Measurements from ENCODE around the gene PLXNA4. TPM values are rescaled to one million over a fixed set of nuclear protein-coding genes. Genes with fewer than 3 reads are reported as not detected.
"Not testable (repeated sequence)": the region's sequence is repeated elsewhere in the genome, so short reads cannot be mapped to it uniquely, and the experiment has no call there.

The PLXNA4 gene
- total and polyA plus RNA-seq, 8 donors = 0.15 to 12.8 (median 1.6) TPM

- Histone ChIP-seq H3K27ac (no peak overlapping the region), H3K9me3 (no peaks in the 10 kb centered on the region), H3K4me3 (no peak overlapping the region), H3K4me1 (no peaks in the 10 kb centered on the region), H3K36me3 (no peaks in the 10 kb centered on the region), H3K27me3 (peaks cover 0 to 21% (median 3%) of the 10 kb centered on the region in 3 donors)
- TF ChIP-seq EP300 (IDR thresholded peaks at IDR 0.05) (no peak), POLR2AphosphoS5 (IDR thresholded peaks at IDR 0.05) (no peak), POLR2A (IDR thresholded peaks at IDR 0.05) (no peak), CTCF (IDR thresholded peaks at IDR 0.05) (no peak)
- WGBS, 5 donors = 79 to 97% (median 96%) methylated on average over 1 of the region's 1 CpG
- no peak for DNase-seq
- intact Hi-C loops (cut with DNase I; ENCODE audit: low total_unique reads) = no loop called here
Measured at GRCh38 chr7:132596588-132596987, 20.3 kb upstream of the PLXNA4 start.

GRCh38 chr7:132594741-132595140 is 18.5 kb upstream of the PLXNA4 start:
- intact Hi-C loops (cut with DNase I; ENCODE audit: low total_unique reads); H3K4me3 ChIP-seq; H3K27ac ChIP-seq; DNase-seq; H3K36me3 ChIP-seq; H3K9me3 ChIP-seq; H3K4me1 ChIP-seq: not testable (repeated sequence)
- WGBS, 5 donors = 85 to 96% (median 91%) methylated on average over 2 of the region's 2 CpGs
- peaks cover 0 to 18% (median 3%) of the 10 kb centered on the region in 3 donors for H3K27me3 ChIP-seq

DNA sequence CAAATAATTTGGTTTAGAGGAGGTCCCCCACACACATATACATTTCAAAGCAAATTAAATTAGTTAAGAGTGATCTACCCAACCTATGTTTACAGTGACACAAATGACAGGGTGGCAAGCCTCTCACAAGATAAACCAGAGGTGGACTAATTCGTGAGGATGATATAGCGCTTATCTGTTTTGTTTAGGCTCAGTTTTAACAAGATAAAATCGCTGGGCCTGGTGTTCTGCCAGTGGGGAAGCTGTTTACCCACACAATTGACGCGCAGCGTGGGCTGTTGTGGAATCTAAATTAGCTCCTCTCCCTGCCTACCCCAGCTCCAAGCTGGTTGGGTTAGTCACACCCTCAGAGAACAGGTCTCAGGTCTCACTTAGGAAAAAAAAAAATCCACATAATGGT is 16.7 kb upstream of the PLXNA4 start:
- H3K9me3 ChIP-seq = no peaks in the 10 kb centered on the region
- H3K27me3 ChIP-seq = peaks cover 0 to 18% (median 3%) of the 10 kb centered on the region in 3 donors
- H3K27ac ChIP-seq = no peak overlapping the region
- intact Hi-C loops (cut with DNase I; ENCODE audit: low total_unique reads) = no loop called here
- H3K36me3 ChIP-seq = no peaks in the 10 kb centered on the region
- TF ChIP-seq POLR2A (IDR thresholded peaks at IDR 0.05) = no peak
- TF ChIP-seq CTCF (IDR thresholded peaks at IDR 0.05) = no peak
- no peak for TF ChIP-seq EP300 (IDR thresholded peaks at IDR 0.05)
- no peak for TF ChIP-seq POLR2AphosphoS5 (IDR thresholded peaks at IDR 0.05)
- WGBS, 5 donors = 18 to 47% (median 30%) methylated on average over 6 of the region's 6 CpGs
- DNase-seq = no peak
- no peak overlapping the region for H3K4me3 ChIP-seq
- H3K4me1 ChIP-seq = no peaks in the 10 kb centered on the region

GRCh38 chr7:132592231-132592920 is 16.1 kb upstream of the PLXNA4 start:
- no peaks in the 10 kb centered on the region for H3K36me3 ChIP-seq
- peaks cover 0 to 18% (median 3%) of the 10 kb centered on the region in 3 donors for H3K27me3 ChIP-seq
- WGBS, 5 donors = 57 to 66% (median 60%) methylated on average over 12 of the region's 12 CpGs
- TF ChIP-seq POLR2AphosphoS5 (IDR thresholded peaks at IDR 0.05) = no peak
- TF ChIP-seq EP300 (IDR thresholded peaks at IDR 0.05) = no peak
- TF ChIP-seq CTCF (IDR thresholded peaks at IDR 0.05) = no peak
- no peak for TF ChIP-seq POLR2A (IDR thresholded peaks at IDR 0.05)
- H3K4me3 ChIP-seq = no peak overlapping the region
- intact Hi-C loops (cut with DNase I; ENCODE audit: low total_unique reads) = no loop called here
- H3K27ac ChIP-seq = no peak overlapping the region
- H3K4me1 ChIP-seq = no peaks in the 10 kb centered on the region
- H3K9me3 ChIP-seq = no peaks in the 10 kb centered on the region
- DNase-seq = no peak

DNA sequence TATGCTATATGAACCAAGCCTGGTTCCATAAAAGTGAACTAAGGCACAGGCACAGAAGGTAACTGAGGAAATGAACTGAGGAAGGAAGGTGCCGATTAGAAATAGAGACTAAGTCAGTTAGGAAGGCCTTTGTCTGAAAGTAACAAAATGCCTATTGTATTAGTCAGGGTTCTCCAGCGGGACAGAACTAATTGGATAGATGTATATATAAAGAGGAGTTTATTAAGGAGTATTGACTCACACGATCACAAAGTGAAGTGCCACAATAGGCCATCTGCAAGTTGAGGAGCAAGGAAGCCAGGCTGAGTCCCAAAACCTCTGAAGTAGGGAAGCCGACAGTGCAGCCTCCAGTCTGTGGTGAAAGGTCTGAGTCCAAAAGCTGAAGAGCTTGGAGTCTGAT is 13.9 kb upstream of the PLXNA4 start:
- 75 to 82% (median 77%) methylated on average over 4 of the region's 4 CpGs for WGBS, 5 donors
- H3K4me1 ChIP-seq = no peaks in the 10 kb centered on the region
- H3K9me3 ChIP-seq = no peaks in the 10 kb centered on the region
- no peak overlapping the region for H3K27ac ChIP-seq
- H3K27me3 ChIP-seq = peaks cover 0 to 18% (median 6%) of the 10 kb centered on the region in 3 donors
- H3K4me3 ChIP-seq = no peak overlapping the region
- DNase-seq = no peak
- no peak for TF ChIP-seq EP300 (IDR thresholded peaks at IDR 0.05)
- TF ChIP-seq CTCF (IDR thresholded peaks at IDR 0.05) = no peak
- no peak for TF ChIP-seq POLR2AphosphoS5 (IDR thresholded peaks at IDR 0.05)
- no peak for TF ChIP-seq POLR2A (IDR thresholded peaks at IDR 0.05)
- intact Hi-C loops (cut with DNase I; ENCODE audit: low total_unique reads) = no loop called here
- no peaks in the 10 kb centered on the region for H3K36me3 ChIP-seq

Measured in stomach (tissue), 9 donors.